Kidney epithelial cell (primary cell): ENCODE results near the gene TLCD3B. TPM values are rescaled to one million over a fixed set of nuclear protein-coding genes. Genes with fewer than 3 reads are reported as not detected.

Experiments used
- DNase-seq: peaks from one replicate; pipeline ENCODE4 v3.0.0-alpha.2; 2010; ENCODE audit warnings: low read depth
- H3K27me3 ChIP-seq: 2 replicates; pipeline ENCODE4 v1.6.0; 2011; ENCODE audit warnings: low read length; ENCODE audit not compliant: control insufficient read depth, insufficient read depth
- H3K36me3 ChIP-seq: 2 replicates; pipeline ENCODE4 v1.5.1; 2011; ENCODE audit warnings: low read length; ENCODE audit not compliant: control insufficient read depth, insufficient read depth
- H3K4me3 ChIP-seq: 2 replicates; pipeline ENCODE4 v1.5.1; 2011; ENCODE audit warnings: low read depth, mild to moderate bottlenecking, control low read depth, low read length
- CTCF ChIP-seq: IDR thresholded peaks from 2 replicates; pipeline ENCODE4 v1.5.1; 2011; ENCODE audit warnings: mild to moderate bottlenecking, moderate library complexity, low read length, control low read depth, inconsistent platforms; ENCODE audit not compliant: insufficient read depth, poor library complexity, severe bottlenecking
- total RNA-seq: library from RNA; depleted of rRNA; stranded (reverse); fragments of >200 nt; gene quantifications from 2 replicates; pipeline ENCODE4 v1.2.3, GENCODE V29; 2015

TLCD3B gene
- total RNA-seq, 1 donor from 2014 or later = not detected

GRCh38 chr16:29987371-29988085, 43.5 kb downstream of the TLCD3B start:
- no peak overlapping the region for H3K4me3 ChIP-seq
- no peaks in the 10 kb centered on the region for H3K27me3 ChIP-seq
- no peak for TF ChIP-seq CTCF
- no peak for DNase-seq
- peaks cover 1% of the 10 kb centered on the region for H3K36me3 ChIP-seq

GRCh38 chr16:29986931-29987330, 44.1 kb downstream of the TLCD3B start:
- Histone ChIP-seq H3K27me3 (no peaks in the 10 kb centered on the region), H3K4me3 (no peak overlapping the region), H3K36me3 (peaks cover 1% of the 10 kb centered on the region)
- DNase-seq = no peak
- TF ChIP-seq CTCF = no peak

- H3K4me3 ChIP-seq = no peak overlapping the region
- no peak for TF ChIP-seq CTCF
- H3K36me3 ChIP-seq = peaks cover 1% of the 10 kb centered on the region
- no peaks in the 10 kb centered on the region for H3K27me3 ChIP-seq
- no peak for DNase-seq
Observed at GRCh38 chr16:29986231-29986630, 44.8 kb downstream of the TLCD3B start.

- Histone ChIP-seq H3K36me3 (peaks cover 1% of the 10 kb centered on the region), H3K4me3 (no peak overlapping the region), H3K27me3 (no peaks in the 10 kb centered on the region)
- TF ChIP-seq CTCF = no peak
- DNase-seq = no peak
Observed at GRCh38 chr16:29985271-29985811, 45.7 kb downstream of the TLCD3B start.

GRCh38 chr16:29984764-29985147, 46.3 kb downstream of the TLCD3B start:
- TF ChIP-seq CTCF = no peak
- Histone ChIP-seq H3K4me3 (no peak overlapping the region), H3K36me3 (peaks cover 1% of the 10 kb centered on the region), H3K27me3 (no peaks in the 10 kb centered on the region)
- no peak for DNase-seq
